HEK293 (cell line): ENCODE results near the gene DOP1A.

Source experiments
- GLI4 ChIP-seq: fragments of 450-650 bp; formaldehyde crosslinking; IDR thresholded peaks from 2 replicates; pipeline ENCODE4 v1.5.1; 2016; ENCODE audit warnings: missing biosample characterization, missing genetic modification characterization
- SP2 ChIP-seq: fragments of 450-650 bp; formaldehyde crosslinking; IDR thresholded peaks from 2 replicates; pipeline ENCODE4 v1.5.1; 2016; ENCODE audit warnings: missing biosample characterization, missing genetic modification characterization
- TCF7L2 ChIP-seq: IDR thresholded peaks from 2 replicates; pipeline ENCODE4 v1.6.1; 2011; ENCODE audit warnings: low read depth, mild to moderate bottlenecking, inconsistent platforms, low read length, moderate library complexity, borderline replicate concordance
- ZBTB21 ChIP-seq: fragments of 450-650 bp; formaldehyde crosslinking; IDR thresholded peaks from 2 replicates; pipeline ENCODE4 v1.5.1; 2017; ENCODE audit warnings: missing biosample characterization, missing genetic modification characterization
- ZBTB48 ChIP-seq: fragments of 450-650 bp; formaldehyde crosslinking; IDR thresholded peaks from 2 replicates; pipeline ENCODE4 v1.5.1; 2016; ENCODE audit warnings: missing biosample characterization, missing genetic modification characterization
- ZFP3 ChIP-seq: fragments of 450-650 bp; formaldehyde crosslinking; IDR thresholded peaks from 2 replicates; pipeline ENCODE4 v1.5.1; 2016; ENCODE audit warnings: low read depth, missing biosample characterization, missing genetic modification characterization
- ZNF16 ChIP-seq: fragments of 450-650 bp; formaldehyde crosslinking; IDR thresholded peaks from 2 replicates; pipeline ENCODE4 v1.5.1; 2016; ENCODE audit warnings: low read depth, missing biosample characterization, missing genetic modification characterization
- ZNF174 ChIP-seq: fragments of 450-650 bp; formaldehyde crosslinking; IDR thresholded peaks from 2 replicates; pipeline ENCODE4 v1.5.0; 2017; ENCODE audit warnings: missing biosample characterization, mild to moderate bottlenecking, missing genetic modification characterization
- ZNF350 ChIP-seq: fragments of 450-650 bp; formaldehyde crosslinking; IDR thresholded peaks from 2 replicates; pipeline ENCODE4 v1.5.0; 2017; ENCODE audit warnings: missing biosample characterization, mild to moderate bottlenecking, missing genetic modification characterization
- ZNF785 ChIP-seq: fragments of 450-650 bp; formaldehyde crosslinking; IDR thresholded peaks from 2 replicates; pipeline ENCODE4 v1.5.1; 2016; ENCODE audit warnings: missing biosample characterization, missing genetic modification characterization
- TF ChIP-seq, protein P1 (sequence below): fragments of 450-650 bp; formaldehyde crosslinking; IDR thresholded peaks from 2 replicates; pipeline ENCODE4 v1.5.1; 2016; ENCODE audit warnings: missing biosample characterization, missing genetic modification characterization
- TF ChIP-seq, protein P2 (sequence below): fragments of 450-650 bp; formaldehyde crosslinking; IDR thresholded peaks from 2 replicates; pipeline ENCODE4 v1.5.1; 2016; ENCODE audit warnings: missing biosample characterization, missing genetic modification characterization
- TF ChIP-seq, protein P3 (sequence below): fragments of 450-650 bp; formaldehyde crosslinking; IDR thresholded peaks from 2 replicates; pipeline ENCODE4 v1.5.1; 2016; ENCODE audit warnings: missing biosample characterization, missing genetic modification characterization

DNA sequence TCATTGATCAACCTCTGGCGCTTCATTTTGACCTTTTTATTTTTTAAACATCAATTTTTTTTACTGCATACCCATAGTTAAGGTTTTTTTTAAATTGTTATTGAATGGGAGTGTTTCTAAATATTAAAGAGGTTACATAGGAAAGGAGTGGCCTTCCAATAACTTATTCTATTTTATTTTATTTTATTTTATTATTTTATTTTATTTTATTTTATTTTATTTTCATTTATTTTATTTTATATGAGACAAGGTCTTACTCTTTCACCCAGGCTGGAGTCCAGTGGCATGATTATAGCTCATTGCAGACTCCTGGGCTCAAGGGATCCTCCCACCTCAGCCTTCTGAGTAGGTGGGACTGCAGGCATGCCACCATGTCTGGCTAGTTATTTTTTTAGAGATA lies 30.2 kb downstream of the DOP1A start:
- TF ChIP-seq, protein P1, sequence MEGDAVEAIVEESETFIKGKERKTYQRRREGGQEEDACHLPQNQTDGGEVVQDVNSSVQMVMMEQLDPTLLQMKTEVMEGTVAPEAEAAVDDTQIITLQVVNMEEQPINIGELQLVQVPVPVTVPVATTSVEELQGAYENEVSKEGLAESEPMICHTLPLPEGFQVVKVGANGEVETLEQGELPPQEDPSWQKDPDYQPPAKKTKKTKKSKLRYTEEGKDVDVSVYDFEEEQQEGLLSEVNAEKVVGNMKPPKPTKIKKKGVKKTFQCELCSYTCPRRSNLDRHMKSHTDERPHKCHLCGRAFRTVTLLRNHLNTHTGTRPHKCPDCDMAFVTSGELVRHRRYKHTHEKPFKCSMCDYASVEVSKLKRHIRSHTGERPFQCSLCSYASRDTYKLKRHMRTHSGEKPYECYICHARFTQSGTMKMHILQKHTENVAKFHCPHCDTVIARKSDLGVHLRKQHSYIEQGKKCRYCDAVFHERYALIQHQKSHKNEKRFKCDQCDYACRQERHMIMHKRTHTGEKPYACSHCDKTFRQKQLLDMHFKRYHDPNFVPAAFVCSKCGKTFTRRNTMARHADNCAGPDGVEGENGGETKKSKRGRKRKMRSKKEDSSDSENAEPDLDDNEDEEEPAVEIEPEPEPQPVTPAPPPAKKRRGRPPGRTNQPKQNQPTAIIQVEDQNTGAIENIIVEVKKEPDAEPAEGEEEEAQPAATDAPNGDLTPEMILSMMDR: no peak
- TF ChIP-seq ZBTB48 (tag by site-specific recombination): no peak
- no peak for TF ChIP-seq ZNF350
- TF ChIP-seq, protein P2, sequence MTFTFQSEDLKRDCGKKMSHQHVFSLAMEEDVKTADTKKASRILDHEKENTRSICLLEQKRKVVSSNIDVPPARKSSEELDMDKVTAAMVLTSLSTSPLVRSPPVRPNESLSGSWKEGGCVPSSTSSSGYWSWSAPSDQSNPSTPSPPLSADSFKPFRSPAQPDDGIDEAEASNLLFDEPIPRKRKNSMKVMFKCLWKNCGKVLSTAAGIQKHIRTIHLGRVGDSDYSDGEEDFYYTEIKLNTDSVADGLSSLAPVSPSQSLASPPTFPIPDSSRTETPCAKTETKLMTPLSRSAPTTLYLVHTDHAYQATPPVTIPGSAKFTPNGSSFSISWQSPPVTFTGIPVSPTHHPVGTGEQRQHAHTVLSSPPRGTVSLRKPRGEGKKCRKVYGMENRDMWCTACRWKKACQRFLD: no peak
- TF ChIP-seq ZNF16 (tag by site-specific recombination): no peak
- TF ChIP-seq ZBTB21: no peak
- no peak for TF ChIP-seq ZNF785 (tag by site-specific recombination)
- TF ChIP-seq ZNF174 (tag by site-specific recombination): no peak
- no peak for TF ChIP-seq TCF7L2
- TF ChIP-seq GLI4: no peak
- no peak for TF ChIP-seq ZFP3
- TF ChIP-seq, protein P3, sequence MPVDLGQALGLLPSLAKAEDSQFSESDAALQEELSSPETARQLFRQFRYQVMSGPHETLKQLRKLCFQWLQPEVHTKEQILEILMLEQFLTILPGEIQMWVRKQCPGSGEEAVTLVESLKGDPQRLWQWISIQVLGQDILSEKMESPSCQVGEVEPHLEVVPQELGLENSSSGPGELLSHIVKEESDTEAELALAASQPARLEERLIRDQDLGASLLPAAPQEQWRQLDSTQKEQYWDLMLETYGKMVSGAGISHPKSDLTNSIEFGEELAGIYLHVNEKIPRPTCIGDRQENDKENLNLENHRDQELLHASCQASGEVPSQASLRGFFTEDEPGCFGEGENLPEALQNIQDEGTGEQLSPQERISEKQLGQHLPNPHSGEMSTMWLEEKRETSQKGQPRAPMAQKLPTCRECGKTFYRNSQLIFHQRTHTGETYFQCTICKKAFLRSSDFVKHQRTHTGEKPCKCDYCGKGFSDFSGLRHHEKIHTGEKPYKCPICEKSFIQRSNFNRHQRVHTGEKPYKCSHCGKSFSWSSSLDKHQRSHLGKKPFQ (tag by site-specific recombination): no peak
- TF ChIP-seq SP2 (tag by site-specific recombination): no peak
